HL-60 (cell line): ENCODE results near the gene TEDC2.

Experiments
- DNase-seq, 2 experiments: peaks; one replicate each; pipeline ENCODE4 v3.0.0-alpha.2; 2010 to 2020; ENCODE audit warnings: low read depth in 1 of 2, low spot score in 1 of 2
- H3K27ac ChIP-seq: fragments of 250-450 bp; sonication (Bioruptor Pico); replicated peaks from 2 replicates; pipeline ENCODE4 v1.5.1; 2020; ENCODE audit warnings: mild to moderate bottlenecking, moderate library complexity
- H3K27me3 ChIP-seq: fragments of 250-450 bp; sonication (Bioruptor Pico); 2 replicates; pipeline ENCODE4 v1.5.1; 2021; ENCODE audit warnings: mild to moderate bottlenecking, moderate library complexity; ENCODE audit not compliant: insufficient read depth, poor library complexity, severe bottlenecking
- H3K4me3 ChIP-seq: replicated peaks from 2 replicates; pipeline ENCODE4 v1.5.1; 2011; ENCODE audit warnings: mild to moderate bottlenecking, control low read depth, low read length; ENCODE audit not compliant: insufficient read depth
- GABPA ChIP-seq: IDR thresholded peaks from 2 replicates; pipeline ENCODE4 v1.6.1; 2012; ENCODE audit warnings: low read depth
- POLR2AphosphoS5 ChIP-seq: IDR thresholded peaks from 2 replicates; pipeline ENCODE4 v1.6.1; 2012; ENCODE audit warnings: low read depth
- SPI1 ChIP-seq: IDR thresholded peaks from 2 replicates; pipeline ENCODE4 v1.6.1; 2012; ENCODE audit warnings: low read depth, mild to moderate bottlenecking, borderline replicate concordance
- TF ChIP-seq, protein P1 (sequence below): IDR thresholded peaks from one replicate; pipeline ENCODE4 v1.5.1; 2011; ENCODE audit warnings: low read length, control low read depth, inconsistent platforms; ENCODE audit not compliant: insufficient read depth
- TF ChIP-seq, protein P2 (sequence below): IDR thresholded peaks from 2 replicates; pipeline ENCODE4 v1.6.1; 2012; ENCODE audit warnings: low read depth; ENCODE audit not compliant: insufficient replicate concordance

Gene TEDC2

DNA sequence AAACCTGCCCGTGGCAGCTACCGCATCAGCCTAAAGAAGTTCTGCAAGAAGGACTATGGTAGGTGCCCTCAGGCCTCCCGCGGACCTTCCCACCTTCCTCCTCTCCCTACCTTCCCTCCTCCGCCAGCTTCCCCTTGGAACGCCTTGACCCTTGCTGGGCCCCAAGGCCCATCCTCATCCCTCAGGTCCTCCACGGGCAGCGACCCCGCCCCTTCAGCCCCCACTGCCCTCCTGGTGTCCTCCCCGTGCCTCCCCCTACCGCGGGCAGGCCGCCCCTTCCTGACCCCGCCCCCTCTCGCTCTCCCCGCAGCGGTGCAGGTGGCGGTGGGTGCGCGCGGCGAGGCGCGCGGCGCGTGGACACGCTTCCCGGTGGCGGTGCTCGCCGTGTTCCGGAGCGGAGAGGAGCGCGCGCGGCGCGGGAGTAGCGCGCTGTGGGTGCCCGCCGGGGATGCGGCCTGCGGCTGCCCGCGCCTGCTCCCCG is 13.6 kb downstream of the TEDC2 start:
- peak overlapping the region; percentile 14 for H3K4me3 ChIP-seq
- no peak overlapping the region for H3K27ac ChIP-seq
- peaks cover 23% of the 10 kb centered on the region for H3K27me3 ChIP-seq
- peak in 1 of 2 experiments; percentile 76 for DNase-seq
- TF ChIP-seq SPI1 (no peak), POLR2AphosphoS5 (no peak)
- TF ChIP-seq, protein P1, sequence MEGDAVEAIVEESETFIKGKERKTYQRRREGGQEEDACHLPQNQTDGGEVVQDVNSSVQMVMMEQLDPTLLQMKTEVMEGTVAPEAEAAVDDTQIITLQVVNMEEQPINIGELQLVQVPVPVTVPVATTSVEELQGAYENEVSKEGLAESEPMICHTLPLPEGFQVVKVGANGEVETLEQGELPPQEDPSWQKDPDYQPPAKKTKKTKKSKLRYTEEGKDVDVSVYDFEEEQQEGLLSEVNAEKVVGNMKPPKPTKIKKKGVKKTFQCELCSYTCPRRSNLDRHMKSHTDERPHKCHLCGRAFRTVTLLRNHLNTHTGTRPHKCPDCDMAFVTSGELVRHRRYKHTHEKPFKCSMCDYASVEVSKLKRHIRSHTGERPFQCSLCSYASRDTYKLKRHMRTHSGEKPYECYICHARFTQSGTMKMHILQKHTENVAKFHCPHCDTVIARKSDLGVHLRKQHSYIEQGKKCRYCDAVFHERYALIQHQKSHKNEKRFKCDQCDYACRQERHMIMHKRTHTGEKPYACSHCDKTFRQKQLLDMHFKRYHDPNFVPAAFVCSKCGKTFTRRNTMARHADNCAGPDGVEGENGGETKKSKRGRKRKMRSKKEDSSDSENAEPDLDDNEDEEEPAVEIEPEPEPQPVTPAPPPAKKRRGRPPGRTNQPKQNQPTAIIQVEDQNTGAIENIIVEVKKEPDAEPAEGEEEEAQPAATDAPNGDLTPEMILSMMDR: no peak

DNA sequence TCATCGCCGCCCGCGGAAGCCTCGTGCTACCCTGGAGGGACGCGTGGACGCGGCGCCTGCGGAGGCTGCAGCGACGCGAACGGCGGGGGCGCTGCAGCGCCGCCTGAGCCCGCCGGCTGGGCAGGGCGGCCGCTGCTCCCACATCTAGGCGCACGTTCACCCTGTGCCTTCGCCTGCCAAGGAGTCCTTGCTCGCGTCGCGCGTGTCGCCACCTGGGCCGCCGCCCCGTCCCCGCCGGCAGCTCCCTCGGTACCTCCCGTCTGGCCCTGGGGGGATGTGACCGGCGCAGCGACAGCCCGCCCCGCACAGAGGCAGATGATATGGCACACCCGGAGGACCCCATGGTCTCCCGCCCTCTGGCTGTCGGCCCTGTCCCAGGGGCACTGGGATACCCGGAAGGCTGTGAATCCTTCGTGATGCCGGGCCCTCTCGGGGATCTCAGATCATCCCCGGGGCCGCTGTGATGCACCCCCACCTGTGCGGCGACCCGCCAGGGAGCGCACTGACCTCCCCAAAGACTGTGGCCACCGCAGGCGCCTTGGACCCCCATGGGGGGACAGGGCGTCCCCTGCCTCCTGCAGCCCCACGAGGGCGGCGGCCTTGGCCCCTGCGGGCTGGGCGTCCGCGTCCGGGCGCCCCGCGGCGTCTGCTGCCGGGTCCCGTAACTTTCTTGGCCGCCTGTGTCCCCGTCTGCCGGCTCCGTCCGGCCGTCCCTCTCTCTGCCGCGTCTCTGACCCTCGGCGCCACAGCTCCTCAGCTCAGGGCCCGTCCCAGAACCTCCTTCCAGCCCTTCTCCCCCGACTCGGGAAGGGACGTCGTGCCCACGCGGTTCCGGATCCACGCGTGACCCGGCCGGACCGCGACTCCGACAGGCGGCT is 14.3 kb downstream of the TEDC2 start:
- peak; percentile 41 to 58 for DNase-seq
- TF ChIP-seq, protein P1: peak; percentile 42
- TF ChIP-seq, protein P2, sequence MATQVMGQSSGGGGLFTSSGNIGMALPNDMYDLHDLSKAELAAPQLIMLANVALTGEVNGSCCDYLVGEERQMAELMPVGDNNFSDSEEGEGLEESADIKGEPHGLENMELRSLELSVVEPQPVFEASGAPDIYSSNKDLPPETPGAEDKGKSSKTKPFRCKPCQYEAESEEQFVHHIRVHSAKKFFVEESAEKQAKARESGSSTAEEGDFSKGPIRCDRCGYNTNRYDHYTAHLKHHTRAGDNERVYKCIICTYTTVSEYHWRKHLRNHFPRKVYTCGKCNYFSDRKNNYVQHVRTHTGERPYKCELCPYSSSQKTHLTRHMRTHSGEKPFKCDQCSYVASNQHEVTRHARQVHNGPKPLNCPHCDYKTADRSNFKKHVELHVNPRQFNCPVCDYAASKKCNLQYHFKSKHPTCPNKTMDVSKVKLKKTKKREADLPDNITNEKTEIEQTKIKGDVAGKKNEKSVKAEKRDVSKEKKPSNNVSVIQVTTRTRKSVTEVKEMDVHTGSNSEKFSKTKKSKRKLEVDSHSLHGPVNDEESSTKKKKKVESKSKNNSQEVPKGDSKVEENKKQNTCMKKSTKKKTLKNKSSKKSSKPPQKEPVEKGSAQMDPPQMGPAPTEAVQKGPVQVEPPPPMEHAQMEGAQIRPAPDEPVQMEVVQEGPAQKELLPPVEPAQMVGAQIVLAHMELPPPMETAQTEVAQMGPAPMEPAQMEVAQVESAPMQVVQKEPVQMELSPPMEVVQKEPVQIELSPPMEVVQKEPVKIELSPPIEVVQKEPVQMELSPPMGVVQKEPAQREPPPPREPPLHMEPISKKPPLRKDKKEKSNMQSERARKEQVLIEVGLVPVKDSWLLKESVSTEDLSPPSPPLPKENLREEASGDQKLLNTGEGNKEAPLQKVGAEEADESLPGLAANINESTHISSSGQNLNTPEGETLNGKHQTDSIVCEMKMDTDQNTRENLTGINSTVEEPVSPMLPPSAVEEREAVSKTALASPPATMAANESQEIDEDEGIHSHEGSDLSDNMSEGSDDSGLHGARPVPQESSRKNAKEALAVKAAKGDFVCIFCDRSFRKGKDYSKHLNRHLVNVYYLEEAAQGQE: no peak
- Histone ChIP-seq H3K4me3 (peak overlapping the region; percentile 60), H3K27me3 (peaks cover 23% of the 10 kb centered on the region), H3K27ac (peak overlapping the region; percentile 86)

DNA sequence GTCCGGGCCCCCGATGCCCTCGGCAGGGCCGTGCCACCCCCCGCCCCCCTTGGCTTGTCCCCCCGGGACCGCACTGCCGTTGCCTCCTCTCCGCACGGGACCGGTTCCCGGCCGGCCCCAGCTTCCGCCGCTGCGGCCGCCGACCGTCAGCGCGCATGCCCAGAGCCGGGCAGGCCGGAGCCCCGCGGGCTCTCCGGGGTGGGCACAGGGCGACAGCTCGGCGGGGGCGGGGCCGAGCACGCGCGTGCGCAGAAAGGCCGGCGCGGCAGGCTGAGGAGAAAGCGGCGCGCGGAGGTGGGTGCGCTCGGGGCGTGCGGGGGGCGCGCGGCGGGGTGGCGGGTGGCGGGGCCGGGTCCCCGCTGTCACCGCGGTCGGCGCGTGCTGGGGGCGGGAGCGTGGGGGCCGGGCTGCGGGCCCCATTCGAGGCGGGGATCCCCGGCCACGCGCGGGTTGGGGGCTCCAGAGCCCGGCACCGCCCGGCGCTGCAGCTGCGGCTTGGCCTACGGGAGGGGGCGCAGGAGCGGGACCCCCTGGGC is 15.0 kb downstream of the TEDC2 start, which contains the start of gene TBC1D24:
TSS of gene TBC1D24 (plus strand) at position 251 of the 536 bp plus-strand sequence. CDS start 21,022 bp downstream, outside the sequence.
- Histone ChIP-seq H3K4me3 (peak within 1 kb of the TSS; percentile 60), H3K27ac (peak within 1 kb of the TSS; percentile 86), H3K27me3 (peaks cover 17% of the 10 kb centered on the region)
- peak; percentile 79 to 80 for DNase-seq
- no peak for TF ChIP-seq SPI1
- TF ChIP-seq GABPA: no peak
- TF ChIP-seq, protein P1: no peak
- TF ChIP-seq, protein P2: no peak
- TF ChIP-seq POLR2AphosphoS5: no peak; the same call in 1 of the 2 replicates
